Peyer's patch (tissue), 4 donors: ENCODE results near the gene ZMIZ1. TPM values are rescaled to one million over a fixed set of nuclear protein-coding genes. Genes with fewer than 3 reads are reported as not detected.

Source experiments
- DNase-seq, 3 donors: peaks; one replicate each; pipeline ENCODE4 v3.0.0-alpha.2; 2017 to 2019
- H3K27ac ChIP-seq, 4 donors: fragments of 200-600 bp; sonication (generic); one replicate each; pipeline ENCODE4 v1.5.1; 2016 to 2019
- H3K27me3 ChIP-seq, 2 donors: fragments of 200-600 bp; sonication (generic); one replicate each; pipeline ENCODE4 v1.5.1; 2019
- H3K36me3 ChIP-seq, 3 donors: fragments of 200-600 bp; sonication (generic); one replicate each; pipeline ENCODE4 v1.5.1; 2016 to 2019
- H3K4me1 ChIP-seq, 4 donors: fragments of 200-600 bp; sonication (generic); one replicate each; pipeline ENCODE4 v1.5.1; 2016 to 2019
- H3K4me3 ChIP-seq, 4 donors: fragments of 200-600 bp; sonication (generic); 1 replicate in 3 of 4; 2 replicates in 1 of 4; pipeline ENCODE4 v1.5.1; 2016 to 2019; ENCODE audit warnings: mild to moderate bottlenecking in 1 of 4
- H3K9me3 ChIP-seq, 4 donors: fragments of 200-600 bp; sonication (generic); one replicate each; pipeline ENCODE4 v1.5.1; 2016 to 2019; ENCODE audit warnings: mild to moderate bottlenecking in 1 of 4
- CTCF ChIP-seq, 6 experiments: fragments of 450-650 bp in 4 of 6; fragments of 200-600 bp in 2 of 6; sonication (generic) in 1 of 6; IDR thresholded peaks; one replicate each; pipeline ENCODE4 v1.5.1; 2017 to 2019; ENCODE audit warnings: antibody characterized with exemption in 6 of 6, mild to moderate bottlenecking in 3 of 6, moderate library complexity in 1 of 6
- POLR2A ChIP-seq, 2 donors: fragments of 450-650 bp; IDR thresholded peaks; one replicate each; pipeline ENCODE4 v1.5.1; 2017; ENCODE audit warnings: antibody characterized with exemption in 2 of 2, mild to moderate bottlenecking in 2 of 2, moderate library complexity in 2 of 2
- total RNA-seq, 4 donors: library from RNA; depleted of rRNA; stranded (reverse); fragments of >200 nt; gene quantifications; one replicate each; pipeline ENCODE4 v1.1.0, GENCODE V29; 2016

Gene ZMIZ1
- total RNA-seq, 4 donors from 2014 or later: 40.4 to 86.7 (median 73.2) TPM

- no peaks in the 10 kb centered on the region for H3K9me3 ChIP-seq
- H3K4me3 ChIP-seq: no peak overlapping the region
- H3K27me3 ChIP-seq: no peaks in the 10 kb centered on the region
- peaks cover 0 to 76% (median 16%) of the 10 kb centered on the region in 4 donors for H3K4me1 ChIP-seq
- DNase-seq: peak in 2 of 3 donors; percentile 41 to 69
- H3K27ac ChIP-seq: peak overlapping the region; percentile 63 to 80 (median 70)
- H3K36me3 ChIP-seq: peaks cover 0 to 15% (median 0%) of the 10 kb centered on the region in 3 donors
- TF ChIP-seq POLR2A (IDR thresholded peaks at IDR 0.05) (no peak), CTCF (IDR thresholded peaks at IDR 0.05) (peak in 1 of 6 experiments; percentile 19)
Measured at GRCh38 chr10:79146611-79147130, 77.9 kb downstream of the ZMIZ1 start.

DNA sequence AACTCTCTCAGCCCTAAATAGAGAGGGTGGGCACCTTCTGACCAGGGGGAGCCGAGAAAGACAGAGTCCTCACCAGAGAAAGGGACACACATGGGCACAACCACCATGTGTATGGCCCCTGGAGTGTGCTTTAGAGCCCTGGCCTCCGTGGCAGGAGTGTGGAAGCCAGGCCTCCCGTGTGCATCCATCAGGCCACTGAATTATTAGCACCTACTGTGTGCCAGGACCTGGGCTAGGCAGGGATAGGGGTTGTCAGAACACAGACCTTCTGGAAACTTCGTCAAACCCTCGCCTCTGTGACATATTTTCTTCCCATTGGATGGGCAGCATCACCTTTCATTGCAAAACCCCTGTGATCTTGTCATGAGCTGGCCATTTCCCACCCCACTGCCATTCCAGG lies 78.5 kb downstream of the ZMIZ1 start:
- Histone ChIP-seq H3K4me3 (no peak overlapping the region), H3K4me1 (peaks cover 0 to 80% (median 16%) of the 10 kb centered on the region in 4 donors)

DNA sequence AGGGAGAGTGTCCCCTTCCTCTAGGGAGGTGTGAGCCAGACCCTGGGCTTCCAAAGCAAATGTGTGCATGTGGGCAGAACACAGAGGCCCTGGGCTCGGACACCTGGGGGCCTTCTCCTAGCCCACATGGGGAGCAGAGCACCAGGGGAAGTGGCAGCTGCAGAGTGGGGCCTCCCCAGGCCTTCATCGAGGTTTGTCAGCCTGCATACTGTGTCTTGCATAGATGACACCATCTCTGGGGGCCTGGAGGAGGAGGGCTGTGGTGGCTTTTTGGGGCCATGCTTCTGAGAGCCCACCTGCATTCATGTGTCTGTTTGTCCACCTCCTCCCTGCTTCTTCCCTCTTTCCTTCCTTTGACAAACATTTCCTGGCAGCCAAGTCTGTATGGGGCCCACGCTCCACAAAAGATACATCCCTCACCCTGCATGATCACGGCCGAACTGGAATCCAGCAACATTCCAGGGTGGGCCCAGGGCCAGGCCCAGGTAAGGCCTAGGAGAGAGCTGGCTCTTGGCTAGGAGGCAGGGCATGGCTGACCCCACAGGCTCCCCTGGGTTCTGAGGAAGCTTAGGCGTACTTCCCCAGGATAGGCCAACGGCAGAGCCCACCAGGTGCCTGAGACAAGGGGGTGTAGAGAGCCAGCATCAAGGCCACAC lies 79.2 kb downstream of the ZMIZ1 start:
- TF ChIP-seq CTCF (IDR thresholded peaks at IDR 0.05) (no peak), POLR2A (IDR thresholded peaks at IDR 0.05) (no peak)

More for the DNA sequence above, 78.5 kb downstream of the ZMIZ1 start:
- peaks cover 0 to 13% (median 0%) of the 10 kb centered on the region in 3 donors for H3K36me3 ChIP-seq
- no peaks in the 10 kb centered on the region for H3K27me3 ChIP-seq
- no peak for TF ChIP-seq CTCF (IDR thresholded peaks at IDR 0.05)
- no peak for TF ChIP-seq POLR2A (IDR thresholded peaks at IDR 0.05)
- DNase-seq: no peak
- peak overlapping the region; percentile 63 to 80 (median 70) for H3K27ac ChIP-seq
- H3K9me3 ChIP-seq: no peaks in the 10 kb centered on the region

DNA sequence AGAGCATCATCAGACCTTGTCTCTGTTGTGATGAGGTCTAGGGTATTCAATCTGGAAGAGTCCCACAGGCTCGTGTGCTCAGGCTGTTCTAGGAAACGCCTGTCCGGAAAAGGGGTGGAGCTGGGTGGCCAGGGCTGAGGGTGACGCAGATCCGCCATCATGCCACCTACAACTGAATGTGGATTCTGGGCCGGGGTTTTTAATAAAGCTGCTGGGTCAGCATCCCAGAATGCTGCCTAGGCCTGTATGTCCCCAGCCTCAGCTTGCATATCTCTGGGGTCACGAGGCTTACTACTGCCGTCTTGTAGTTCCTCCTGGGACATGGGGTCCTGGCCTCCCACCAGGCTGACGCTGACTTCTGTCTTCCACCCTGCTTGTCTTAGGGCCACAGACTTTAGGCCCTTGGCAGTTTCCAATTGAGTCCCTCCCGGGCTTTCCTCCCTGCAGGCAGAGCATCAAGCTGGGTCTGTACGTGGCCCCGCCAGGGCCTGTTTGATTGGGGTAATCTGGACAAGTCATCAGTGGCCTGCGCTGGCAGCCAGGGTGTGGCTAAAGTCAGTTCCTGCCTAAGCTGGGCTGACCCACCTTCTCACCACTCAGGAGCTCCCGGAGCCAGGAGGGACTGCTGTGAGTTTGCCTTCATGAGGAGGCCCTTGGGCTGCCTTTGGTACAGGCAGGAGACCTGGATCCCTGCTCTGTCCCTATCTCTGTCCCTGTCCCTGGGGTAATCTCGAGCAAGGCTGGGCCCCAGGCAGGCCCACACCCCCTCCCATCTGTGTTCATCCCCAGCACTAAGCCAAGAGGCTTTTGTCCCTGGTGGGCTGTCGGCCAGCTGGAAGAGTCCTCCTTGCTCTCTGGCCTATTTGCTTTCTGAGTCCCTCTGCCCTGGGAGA lies 79.9 kb downstream of the ZMIZ1 start:
- H3K4me3 ChIP-seq: no peak overlapping the region

More for the DNA sequence above, 79.2 kb downstream of the ZMIZ1 start:
- Histone ChIP-seq H3K4me1 (peaks cover 0 to 80% (median 16%) of the 10 kb centered on the region in 4 donors), H3K27ac (peak overlapping the region; percentile 63 to 80 (median 70)), H3K36me3 (peaks cover 0 to 7% (median 0%) of the 10 kb centered on the region in 3 donors), H3K27me3 (no peaks in the 10 kb centered on the region), H3K4me3 (no peak overlapping the region), H3K9me3 (no peaks in the 10 kb centered on the region)
- no peak for DNase-seq

More for the DNA sequence above, 79.9 kb downstream of the ZMIZ1 start:
- H3K4me1 ChIP-seq: peaks cover 0 to 83% (median 16%) of the 10 kb centered on the region in 4 donors
- H3K9me3 ChIP-seq: no peaks in the 10 kb centered on the region
- no peaks in the 10 kb centered on the region for H3K27me3 ChIP-seq
- peak overlapping the region; percentile 63 to 80 (median 70) for H3K27ac ChIP-seq
- peak; percentile 22 to 70 (median 59) for DNase-seq
- no peak for TF ChIP-seq POLR2A (IDR thresholded peaks at IDR 0.05)
- TF ChIP-seq CTCF (IDR thresholded peaks at IDR 0.05): no peak
- H3K36me3 ChIP-seq: no peaks in the 10 kb centered on the region
